GM13977 (cell line): ENCODE results near the gene HOXC9.

Source experiments
- DNase-seq: peaks from one replicate; pipeline ENCODE4 v3.0.0; 2012; ENCODE audit warnings: low spot score
- CTCF ChIP-seq: IDR thresholded peaks from 2 replicates; pipeline ENCODE4 v1.5.1; 2012; ENCODE audit warnings: mild to moderate bottlenecking, control low read depth; ENCODE audit not compliant: insufficient read depth; ENCODE audit errors: extremely low read depth, missing control alignments
- in situ Hi-C: fragments of 300-500 bp; cut with MboI; formaldehyde crosslinking; loops from one replicate; pipeline ENCODE4 v1.12.0; 2022; ENCODE audit warnings: low sequenced_read_pairs, low pct_unique_long_range_greater_than_20kb, mixed read lengths, inconsistent platforms; ENCODE audit not compliant: unreplicated experiment

Gene HOXC9

GRCh38 chr12:54004063-54004840, 4.3 kb downstream of the HOXC9 start:
- peak; percentile 23 for TF ChIP-seq CTCF
- in situ Hi-C loops = loop anchor here (25.0 kb wide), 1 partner anchor 358 kb away; the partner anchor contains the start of gene GPR84
- DNase-seq = no peak

- no peak for DNase-seq
- no peak for TF ChIP-seq CTCF
- in situ Hi-C loops = loop anchor here (25.0 kb wide), 1 partner anchor 357 kb away; the partner anchor contains the start of gene GPR84
These were observed 5.0 kb downstream of the HOXC9 start for GRCh38 chr12:54004841-54005530.

- TF ChIP-seq CTCF = no peak
- in situ Hi-C loops = loop anchor here (25.0 kb wide), 1 partner anchor 357 kb away; the partner anchor contains the start of gene GPR84
- DNase-seq = no peak
These were observed 5.5 kb downstream of the HOXC9 start for GRCh38 chr12:54005531-54005852.

GRCh38 chr12:54005853-54006558, 6.0 kb downstream of the HOXC9 start:
- peak; percentile 95 for TF ChIP-seq CTCF
- DNase-seq = peak; percentile 89
- in situ Hi-C loops = loop anchor here (25.0 kb wide), 1 partner anchor 356 kb away; the partner anchor contains the start of gene GPR84

GRCh38 chr12:54006559-54007220, 6.7 kb downstream of the HOXC9 start:
- in situ Hi-C loops = loop anchor here (25.0 kb wide), 1 partner anchor 356 kb away; the partner anchor contains the start of gene GPR84
- no peak for DNase-seq
- TF ChIP-seq CTCF = no peak
